Activated naive CD8-positive, alpha-beta T cell treated with anti-CD3 and anti-CD28 coated beads, Interleukin-2, amount 10 ng/mL, durations not matched to agents 7 days and 5 days (primary cell): Measurements from ENCODE around the gene DLX6. TPM values are rescaled to one million over a fixed set of nuclear protein-coding genes. Genes with fewer than 3 reads are reported as not detected.
"Not testable (repeated sequence)": the region's sequence is repeated elsewhere in the genome, so short reads cannot be mapped to it uniquely, and the experiment has no call there.

Source experiments
- ATAC-seq: fragments of 150-1000 bp; cut with Tn5 transposase; one replicate; pipeline ENCODE4 v1.10.0; 2021; ENCODE audit warnings: low read depth, moderate library complexity
- POLR2A ChIA-PET: fragments of 350-600 bp; sonication (Branson Sonifier 250); formaldehyde crosslinking; loops from one replicate; lab custom pipeline; 2021; ENCODE audit warnings: antibody characterized with exemption; lab: Charles Lee
- DNase-seq: peaks from one replicate; pipeline ENCODE4 v3.0.0; 2021
- H3K27ac Mint-ChIP-seq: one replicate; pipeline ENCODE4 v1.8.0; 2022; ENCODE audit warnings: mild to moderate bottlenecking, mixed read lengths
- H3K27me3 Mint-ChIP-seq: one replicate; pipeline ENCODE4 v1.8.0; 2022; ENCODE audit warnings: mild to moderate bottlenecking, moderate library complexity, mixed read lengths
- H3K36me3 Mint-ChIP-seq: one replicate; pipeline ENCODE4 v1.8.0; 2021; ENCODE audit warnings: mild to moderate bottlenecking, mixed read lengths
- H3K4me1 Mint-ChIP-seq: one replicate; pipeline ENCODE4 v1.8.0; 2021; ENCODE audit warnings: mixed read lengths
- H3K4me3 Mint-ChIP-seq: one replicate; pipeline ENCODE4 v1.8.0; 2022; ENCODE audit warnings: mild to moderate bottlenecking, moderate library complexity, mixed read lengths
- H3K9me3 Mint-ChIP-seq: one replicate; pipeline ENCODE4 v1.8.0; 2021; ENCODE audit warnings: mixed read lengths
- total RNA-seq, 2 experiments: library from RNA; stranded (reverse); gene quantifications; one replicate each; pipeline ENCODE4 v1.2.3, GENCODE V29; 2021

Gene DLX6
- total RNA-seq, 2 experiments from 2014 or later: not detected

DNA sequence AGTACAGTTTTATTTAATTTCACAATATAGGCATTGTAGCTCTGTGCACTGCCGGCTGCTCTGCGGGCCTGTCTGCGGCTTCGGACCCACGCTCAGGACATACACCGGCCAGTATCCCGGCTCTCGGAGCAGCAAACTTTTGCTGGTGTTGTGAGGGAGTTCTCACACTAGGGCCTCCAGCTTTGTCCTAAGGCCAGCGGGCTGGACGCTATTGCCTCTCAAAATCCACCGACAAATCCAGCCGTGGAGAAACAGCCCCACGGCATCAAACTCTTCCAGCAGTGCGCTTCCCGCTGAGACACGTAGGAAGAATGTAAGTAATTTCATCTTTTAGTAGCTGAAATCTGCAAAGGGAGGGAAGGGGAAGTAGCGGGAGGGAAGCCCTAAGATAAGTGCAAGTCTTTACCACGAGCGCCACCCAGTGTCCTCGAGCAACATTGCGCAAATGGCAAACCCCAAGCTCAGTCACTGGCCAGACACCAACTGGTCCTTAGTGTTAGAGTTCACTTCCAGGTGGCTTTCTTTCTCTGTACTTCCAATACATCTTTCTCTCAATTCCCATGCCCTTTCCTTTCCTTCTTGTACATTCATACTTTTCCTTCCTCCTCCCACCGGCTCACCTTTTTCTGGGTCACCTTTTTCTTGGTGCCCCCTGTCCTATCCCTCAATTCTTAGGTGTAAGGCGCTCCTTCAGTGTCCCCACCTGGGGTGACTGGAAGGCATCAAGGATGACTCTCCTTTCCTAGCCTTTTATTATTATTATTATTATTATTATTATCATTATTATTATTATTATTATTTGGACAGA lies 22.3 kb downstream of the DLX6 start:
- POLR2A ChIA-PET: interaction anchor here (0.6 kb wide), 1 partner anchor 23 kb away, joined by 4 read pairs; no protein-coding TSS in a partner anchor
- Mint-ChIP-seq H3K27ac (no peak overlapping the region), H3K4me1 (peaks cover 22% of the 10 kb centered on the region), H3K4me3 (peak overlapping the region; percentile 80), H3K9me3 (peaks cover 1% of the 10 kb centered on the region), H3K36me3 (no peaks in the 10 kb centered on the region), H3K27me3 (peaks cover 78% of the 10 kb centered on the region)
- peak; percentile 67 for DNase-seq
- ATAC-seq: peak; percentile 86

DNA sequence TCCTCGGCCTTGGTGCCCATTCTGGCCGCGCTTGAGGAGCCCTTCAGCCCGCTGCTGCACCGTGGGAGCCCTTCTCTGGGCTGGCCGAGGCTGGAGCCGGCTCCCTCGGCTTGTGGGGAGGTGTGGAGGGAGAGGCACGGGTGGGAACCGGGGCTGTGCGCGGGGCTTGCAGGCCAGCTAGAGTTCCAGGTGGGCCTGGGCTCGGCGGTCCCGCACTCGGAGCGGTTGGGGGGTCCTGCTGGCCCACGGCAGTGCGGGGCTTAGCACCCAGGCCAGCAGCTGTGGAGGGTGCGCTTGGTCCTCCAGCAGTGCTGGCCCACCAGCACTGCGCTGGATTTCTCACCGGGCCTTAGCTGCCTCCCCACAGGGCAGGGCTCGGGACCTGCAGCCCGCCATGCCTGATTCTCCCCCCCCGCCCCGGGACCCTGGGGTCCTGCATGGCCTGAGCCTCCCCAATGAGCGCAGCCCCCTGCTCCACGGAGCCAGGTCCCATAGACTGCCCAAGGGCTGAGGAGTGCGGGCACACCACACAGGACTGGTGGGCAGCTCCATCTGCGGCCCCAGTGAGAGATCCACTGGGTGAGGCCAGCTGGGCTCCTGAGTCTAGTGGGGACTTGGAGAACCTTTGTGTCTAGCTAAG lies 29.0 kb downstream of the DLX6 start:
- POLR2A ChIA-PET, DNase-seq, H3K36me3 Mint-ChIP-seq, H3K4me1 Mint-ChIP-seq, H3K9me3 Mint-ChIP-seq, ATAC-seq, H3K27ac Mint-ChIP-seq, H3K4me3 Mint-ChIP-seq: not testable (repeated sequence)
- peaks cover 18% of the 10 kb centered on the region for H3K27me3 Mint-ChIP-seq

DNA sequence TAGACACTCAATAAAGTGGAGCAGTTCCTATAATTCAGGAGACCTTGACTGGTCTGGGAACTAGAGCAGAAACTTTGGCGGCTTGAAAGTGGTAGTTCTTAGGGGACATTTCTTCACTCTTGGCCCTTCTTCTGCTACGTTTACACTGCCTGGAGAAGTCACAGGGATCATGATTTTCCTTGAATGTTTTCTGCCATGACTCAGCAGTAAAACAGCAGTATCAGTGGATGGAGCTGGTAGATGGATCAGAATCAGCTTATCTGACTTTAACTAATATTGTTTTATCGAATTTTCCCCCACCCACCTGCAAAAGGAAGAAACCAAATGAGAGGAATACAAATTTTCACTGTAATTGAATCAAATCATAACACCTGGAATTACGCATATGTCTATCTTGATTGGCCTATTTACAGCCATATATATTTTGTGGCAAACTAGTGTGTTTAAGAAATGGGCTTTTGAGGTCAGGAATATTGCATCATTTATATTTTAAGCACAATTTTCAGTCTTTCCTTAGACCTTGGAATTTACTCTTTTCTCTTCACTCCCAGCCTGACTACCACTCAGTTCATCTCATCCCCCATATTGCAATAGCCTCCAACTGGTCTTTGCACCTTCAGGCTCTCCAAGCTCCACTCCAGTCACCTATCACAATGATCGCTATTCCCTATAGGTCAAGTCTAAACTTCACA lies 34.2 kb downstream of the DLX6 start:
- Mint-ChIP-seq H3K4me1 (no peaks in the 10 kb centered on the region), H3K9me3 (no peaks in the 10 kb centered on the region), H3K27ac (no peak overlapping the region), H3K36me3 (no peaks in the 10 kb centered on the region), H3K27me3 (peaks cover 10% of the 10 kb centered on the region), H3K4me3 (no peak overlapping the region)
- DNase-seq (no peak), ATAC-seq (no peak)
- POLR2A ChIA-PET: no interaction called here

GRCh38 chr7:97043281-97043680 lies 37.9 kb downstream of the DLX6 start:
- Mint-ChIP-seq H3K9me3 (no peaks in the 10 kb centered on the region), H3K4me3 (no peak overlapping the region), H3K27ac (no peak overlapping the region), H3K27me3 (peaks cover 10% of the 10 kb centered on the region), H3K4me1 (no peaks in the 10 kb centered on the region), H3K36me3 (no peaks in the 10 kb centered on the region)
- POLR2A ChIA-PET: no interaction called here
- DNase-seq (no peak), ATAC-seq (no peak)

Other genes with a start within 250 kb of the DLX6 start
- gene DLX5, start 19.3 kb downstream of the DLX6 start, total RNA-seq: not detected
- 10 to 100 TPM; 20.8 to 22.3 TPM for gene SDHAF3, start 112.1 kb downstream of the DLX6 start, total RNA-seq